Lower leg skin (tissue), 4 donors: Measurements from ENCODE around the gene ASIC2. TPM values are rescaled to one million over a fixed set of nuclear protein-coding genes. Genes with fewer than 3 reads are reported as not detected.

Source experiments
- DNase-seq, 2 donors: peaks; one replicate each; pipeline ENCODE4 v3.0.0-alpha.2; 2019; ENCODE audit warnings: low spot score in 2 of 2
- H3K4me3 ChIP-seq: fragments of 200-600 bp; sonication (generic); 2 replicates; pipeline ENCODE4 v1.5.1; 2017; ENCODE audit warnings: mild to moderate bottlenecking, low read depth; ENCODE audit not compliant: poor library complexity, severe bottlenecking
- CTCF ChIP-seq, 3 donors: fragments of 450-650 bp; IDR thresholded peaks; one replicate each; pipeline ENCODE4 v1.5.1; 2016; ENCODE audit warnings: antibody characterized with exemption in 3 of 3, mild to moderate bottlenecking in 3 of 3, moderate library complexity in 2 of 3
- POLR2A ChIP-seq, 2 donors: fragments of 450-650 bp; IDR thresholded peaks; one replicate each; pipeline ENCODE4 v1.6.1; 2016 to 2017; ENCODE audit warnings: antibody characterized with exemption in 2 of 2, mild to moderate bottlenecking in 1 of 2, moderate library complexity in 1 of 2
- WGBS, 2 donors: methylation state at CpG; one replicate each; pipeline ENCODE4 v1.1.5; 2018; 5-methylcytosine and 5-hydroxymethylcytosine counted together
- intact Hi-C: fragments of 100-400 bp; cut with DNase I; formaldehyde crosslinking; loops from one replicate; pipeline ENCODE4 v1.15.0; 2023; ENCODE audit warnings: low total_unique reads
- total RNA-seq, 4 donors: library from RNA; depleted of rRNA; stranded (reverse); fragments of >200 nt; gene quantifications; one replicate each; pipeline ENCODE4 v1.1.0, GENCODE V29; 2016

Gene ASIC2
- total RNA-seq, 4 donors from 2014 or later: 0.21 TPM; not detected in 3

- no peak for TF ChIP-seq CTCF (IDR thresholded peaks at IDR 0.05)
- no peak for TF ChIP-seq POLR2A (IDR thresholded peaks at IDR 0.05)
- intact Hi-C loops: no loop called here
- DNase-seq: no peak
- 52 to 59% methylated on average over 6 of the region's 6 CpGs for WGBS, 2 donors
- H3K4me3 ChIP-seq: no peak overlapping the region
These were observed 25.8 kb downstream of the ASIC2 start for GRCh38 chr17:33267271-33267790.

GRCh38 chr17:33266611-33267010, 26.5 kb downstream of the ASIC2 start:
- WGBS, 2 donors: 62 to 66% methylated on average over 8 to 10 of the region's 10 CpGs

GRCh38 chr17:33266116-33266515, 27.0 kb downstream of the ASIC2 start:
- DNase-seq: no peak
- intact Hi-C loops: no loop called here
- TF ChIP-seq CTCF (IDR thresholded peaks at IDR 0.05): no peak
- TF ChIP-seq POLR2A (IDR thresholded peaks at IDR 0.05): no peak
- 45 to 53% methylated on average over 1 of the region's 1 CpG for WGBS, 2 donors
- no peak overlapping the region for H3K4me3 ChIP-seq

More at GRCh38 chr17:33266611-33267010, 26.5 kb downstream of the ASIC2 start:
- no peak for TF ChIP-seq CTCF (IDR thresholded peaks at IDR 0.05)
- no peak for TF ChIP-seq POLR2A (IDR thresholded peaks at IDR 0.05)
- intact Hi-C loops: no loop called here
- DNase-seq: no peak
- no peak overlapping the region for H3K4me3 ChIP-seq

- intact Hi-C loops: no loop called here
- DNase-seq: no peak
- WGBS, 2 donors: 75 to 87% methylated on average over 4 of the region's 4 CpGs
- TF ChIP-seq POLR2A (IDR thresholded peaks at IDR 0.05) (no peak), CTCF (IDR thresholded peaks at IDR 0.05) (no peak)
- no peak overlapping the region for H3K4me3 ChIP-seq
These were observed 29.7 kb downstream of the ASIC2 start for GRCh38 chr17:33263396-33263795.

- no peak overlapping the region for H3K4me3 ChIP-seq
- TF ChIP-seq CTCF (IDR thresholded peaks at IDR 0.05): no peak
- TF ChIP-seq POLR2A (IDR thresholded peaks at IDR 0.05): no peak
- intact Hi-C loops: no loop called here
- WGBS, 2 donors: 70 to 76% methylated on average over 6 of the region's 6 CpGs
- DNase-seq: no peak
These were observed 30.6 kb downstream of the ASIC2 start for GRCh38 chr17:33262266-33263123.
